GM21619 (cell line): ENCODE data around the gene TP53AIP1.
A peak's percentile ranks its signal among the peaks of the same experiment; 100 is the strongest.

ENCODE experiments used
- ATAC-seq: cut with Tn5 transposase; IDR thresholded peaks from one replicate; pipeline ENCODE4 v1.9.1; 2021; ENCODE audit not compliant: unreplicated experiment

TP53AIP1 gene

GRCh38 chr11:128942817-128943427, at the start of gene TP53AIP1:
TP53AIP1 (minus strand) TSS chr11:128942871; CDS start chr11:128937818, 5,053 bp downstream.
- no peak for ATAC-seq

- ATAC-seq, result no peak
Measured at GRCh38 chr11:128988242-128988970, 45.7 kb upstream of the TP53AIP1 start.

GRCh38 chr11:128985880-128986279, 43.2 kb upstream of the TP53AIP1 start:
- no peak for ATAC-seq

GRCh38 chr11:128983023-128983422, 40.4 kb upstream of the TP53AIP1 start:
- ATAC-seq, result no peak

GRCh38 chr11:128981254-128981653, 38.6 kb upstream of the TP53AIP1 start:
- no peak for ATAC-seq

- no peak for ATAC-seq
Measured at GRCh38 chr11:128970598-128971190, 28.0 kb upstream of the TP53AIP1 start.

- ATAC-seq, result no peak
Measured at GRCh38 chr11:128968916-128969315, 26.2 kb upstream of the TP53AIP1 start.

GRCh38 chr11:128967578-128967977, 24.9 kb upstream of the TP53AIP1 start:
- ATAC-seq, result no peak

GRCh38 chr11:128965485-128965884, 22.8 kb upstream of the TP53AIP1 start:
- peak; percentile 99 for ATAC-seq

GRCh38 chr11:128964463-128964930, 21.8 kb upstream of the TP53AIP1 start:
- no peak for ATAC-seq

- ATAC-seq, result no peak
Measured at GRCh38 chr11:128963744-128964325, 21.2 kb upstream of the TP53AIP1 start.

- no peak for ATAC-seq
Measured at GRCh38 chr11:128962896-128963295, 20.2 kb upstream of the TP53AIP1 start.

GRCh38 chr11:128961645-128962044, 19.0 kb upstream of the TP53AIP1 start:
- no peak for ATAC-seq

GRCh38 chr11:128957202-128957482, 14.5 kb upstream of the TP53AIP1 start:
- no peak for ATAC-seq

GRCh38 chr11:128956401-128957201, 13.9 kb upstream of the TP53AIP1 start:
- ATAC-seq, result peak; percentile 73

- ATAC-seq, result no peak
Measured at GRCh38 chr11:128955636-128956035, 13.0 kb upstream of the TP53AIP1 start.

GRCh38 chr11:128953151-128953550, 10.5 kb upstream of the TP53AIP1 start:
- no peak for ATAC-seq

- ATAC-seq, result no peak
Measured at GRCh38 chr11:128949791-128950454, 7.3 kb upstream of the TP53AIP1 start.

- no peak for ATAC-seq
Measured at GRCh38 chr11:128948583-128948982, 5.9 kb upstream of the TP53AIP1 start.

- ATAC-seq, result no peak
Measured at GRCh38 chr11:128947773-128948172, 5.1 kb upstream of the TP53AIP1 start.

- ATAC-seq, result no peak
Measured at GRCh38 chr11:128946648-128947047, 4.0 kb upstream of the TP53AIP1 start.
